ENCODE measurements around the gene FNDC11.
"Not testable (repeated sequence)": the region's sequence is repeated elsewhere in the genome, so short reads cannot be mapped to it uniquely, and the experiment has no call there.

FNDC11 gene

GRCh38 chr20:63552481-63553249, 1.3 kb upstream of the FNDC11 start:
- DNase-seq (ENCODE audit: low spot score) (no peak), FAIRE-seq (no peak)

GRCh38 chr20:63553251-63553932, 567 bp upstream of the FNDC11 start:
- DNase-seq (ENCODE audit: low spot score) (peak; percentile 21), FAIRE-seq (no peak)

GRCh38 chr20:63554361-63555278, 661 bp downstream of the FNDC11 start:
- DNase-seq (ENCODE audit: low spot score) = no peak
- no peak for FAIRE-seq

GRCh38 chr20:63555661-63556381, 1.9 kb downstream of the FNDC11 start:
- FAIRE-seq (no peak), DNase-seq (ENCODE audit: low spot score) (no peak)

- FAIRE-seq (no peak), DNase-seq (ENCODE audit: low spot score) (no peak)
Measured at GRCh38 chr20:63556873-63557478, 3.0 kb downstream of the FNDC11 start.

- no peak for FAIRE-seq
Measured at GRCh38 chr20:63557481-63557891, 3.5 kb downstream of the FNDC11 start.

GRCh38 chr20:63558804-63559484, 5.0 kb downstream of the FNDC11 start:
- FAIRE-seq = no peak
- no peak for DNase-seq (ENCODE audit: low spot score)

More at GRCh38 chr20:63557481-63557891, 3.5 kb downstream of the FNDC11 start:
- no peak for DNase-seq (ENCODE audit: low spot score)

GRCh38 chr20:63559485-63560332, 5.8 kb downstream of the FNDC11 start:
- not testable (repeated sequence) for FAIRE-seq; DNase-seq (ENCODE audit: low spot score)

- FAIRE-seq = no peak
- DNase-seq (ENCODE audit: low spot score) = no peak
Measured at GRCh38 chr20:63560333-63560805, 6.4 kb downstream of the FNDC11 start.

GRCh38 chr20:63560856-63561609, 7.1 kb downstream of the FNDC11 start:
- no peak for FAIRE-seq

GRCh38 chr20:63561624-63562396, 7.9 kb downstream of the FNDC11 start:
- DNase-seq (ENCODE audit: low spot score) (no peak), FAIRE-seq (no peak)

More at GRCh38 chr20:63560856-63561609, 7.1 kb downstream of the FNDC11 start:
- no peak for DNase-seq (ENCODE audit: low spot score)

GRCh38 chr20:63562461-63563224, 8.7 kb downstream of the FNDC11 start:
- DNase-seq (ENCODE audit: low spot score) (no peak), FAIRE-seq (no peak)

GRCh38 chr20:63563225-63563935, 9.4 kb downstream of the FNDC11 start:
- FAIRE-seq = no peak
- DNase-seq (ENCODE audit: low spot score) = no peak

- no peak for DNase-seq (ENCODE audit: low spot score)
- no peak for FAIRE-seq
Measured at GRCh38 chr20:63564036-63564810, 10.3 kb downstream of the FNDC11 start.

GRCh38 chr20:63565021-63565698, 11.2 kb downstream of the FNDC11 start:
- FAIRE-seq = no peak

More at GRCh38 chr20:63565021-63565698, 11.2 kb downstream of the FNDC11 start:
- no peak for DNase-seq (ENCODE audit: low spot score)
